ENCODE data around the gene MARF1. TPM values are rescaled to one million over a fixed set of nuclear protein-coding genes. Genes with fewer than 3 reads are reported as not detected.
A peak's percentile ranks its signal among the peaks of the same experiment; 100 is the strongest.
"Not testable (repeated sequence)": the region's sequence is repeated elsewhere in the genome, so short reads cannot be mapped to it uniquely, and the experiment has no call there.

MARF1 gene, protein sequence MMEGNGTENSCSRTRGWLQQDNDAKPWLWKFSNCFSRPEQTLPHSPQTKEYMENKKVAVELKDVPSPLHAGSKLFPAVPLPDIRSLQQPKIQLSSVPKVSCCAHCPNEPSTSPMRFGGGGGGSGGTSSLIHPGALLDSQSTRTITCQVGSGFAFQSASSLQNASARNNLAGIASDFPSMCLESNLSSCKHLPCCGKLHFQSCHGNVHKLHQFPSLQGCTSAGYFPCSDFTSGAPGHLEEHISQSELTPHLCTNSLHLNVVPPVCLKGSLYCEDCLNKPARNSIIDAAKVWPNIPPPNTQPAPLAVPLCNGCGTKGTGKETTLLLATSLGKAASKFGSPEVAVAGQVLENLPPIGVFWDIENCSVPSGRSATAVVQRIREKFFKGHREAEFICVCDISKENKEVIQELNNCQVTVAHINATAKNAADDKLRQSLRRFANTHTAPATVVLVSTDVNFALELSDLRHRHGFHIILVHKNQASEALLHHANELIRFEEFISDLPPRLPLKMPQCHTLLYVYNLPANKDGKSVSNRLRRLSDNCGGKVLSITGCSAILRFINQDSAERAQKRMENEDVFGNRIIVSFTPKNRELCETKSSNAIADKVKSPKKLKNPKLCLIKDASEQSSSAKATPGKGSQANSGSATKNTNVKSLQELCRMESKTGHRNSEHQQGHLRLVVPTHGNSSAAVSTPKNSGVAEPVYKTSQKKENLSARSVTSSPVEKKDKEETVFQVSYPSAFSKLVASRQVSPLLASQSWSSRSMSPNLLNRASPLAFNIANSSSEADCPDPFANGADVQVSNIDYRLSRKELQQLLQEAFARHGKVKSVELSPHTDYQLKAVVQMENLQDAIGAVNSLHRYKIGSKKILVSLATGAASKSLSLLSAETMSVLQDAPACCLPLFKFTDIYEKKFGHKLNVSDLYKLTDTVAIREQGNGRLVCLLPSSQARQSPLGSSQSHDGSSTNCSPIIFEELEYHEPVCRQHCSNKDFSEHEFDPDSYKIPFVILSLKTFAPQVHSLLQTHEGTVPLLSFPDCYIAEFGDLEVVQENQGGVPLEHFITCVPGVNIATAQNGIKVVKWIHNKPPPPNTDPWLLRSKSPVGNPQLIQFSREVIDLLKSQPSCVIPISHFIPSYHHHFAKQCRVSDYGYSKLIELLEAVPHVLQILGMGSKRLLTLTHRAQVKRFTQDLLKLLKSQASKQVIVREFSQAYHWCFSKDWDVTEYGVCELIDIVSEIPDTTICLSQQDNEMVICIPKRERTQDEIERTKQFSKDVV (N-terminal part only)
- total RNA-seq (2021) (71.6 and 75.9 TPM in 2 replicates), Bru-seq, nascent RNA (percentile 76 among the genes with signal in this experiment), BruChase-seq, experiment 1, labeled RNA remaining after a 2-hour chase (percentile 86 among the genes with signal in this experiment), BruChase-seq, experiment 2, labeled RNA remaining after a 6-hour chase (percentile 88 among the genes with signal in this experiment)
- long read RNA-seq, partial matches to known transcripts: 3 of 9 reads
- long read RNA-seq, other reads (novel, unspliced or antisense): 3 of 9 reads

DNA sequence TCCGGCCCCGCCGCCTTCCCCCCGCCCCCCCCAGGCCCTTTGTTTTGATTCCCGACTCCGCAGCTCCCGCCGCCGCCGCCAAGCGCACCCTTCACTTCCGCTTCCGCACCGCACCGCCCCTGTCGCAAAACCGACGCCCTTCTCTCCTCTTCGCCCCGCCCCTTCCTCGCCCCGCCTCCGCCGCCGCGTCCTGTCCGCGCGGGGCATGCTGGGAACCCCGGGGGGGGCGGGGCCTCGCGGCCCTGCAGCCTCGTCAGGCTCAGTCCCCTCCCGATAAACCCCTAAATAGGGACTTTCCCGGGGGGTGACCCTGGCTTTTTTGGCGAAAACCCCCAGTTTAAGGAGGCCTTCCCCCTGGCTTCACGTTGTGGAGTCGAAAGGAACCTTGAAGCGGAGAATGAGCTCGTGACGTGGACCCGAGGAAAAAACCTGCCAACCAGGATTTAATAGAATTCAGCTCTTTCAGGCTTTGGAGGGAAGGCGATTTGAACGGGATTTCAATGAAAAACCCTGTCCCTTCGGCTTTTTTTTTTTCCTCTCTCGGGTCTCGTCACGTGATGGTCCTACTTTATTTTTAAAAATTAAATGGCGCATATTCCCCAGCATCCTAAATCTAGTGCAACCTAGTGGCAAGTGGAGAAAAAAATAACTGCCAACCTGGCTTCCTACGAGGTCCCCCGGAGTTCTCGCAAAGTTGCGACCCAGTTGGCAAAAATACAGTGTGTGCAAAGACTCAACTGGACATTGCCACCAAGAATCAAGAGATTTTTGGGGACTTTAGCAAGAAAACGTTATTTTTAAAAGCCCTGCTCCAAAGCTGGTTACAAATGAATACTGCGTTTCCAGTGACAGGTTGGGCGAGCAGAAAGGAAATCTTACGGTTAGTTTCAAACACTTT, at the start of gene MARF1:
Gene MARF1, minus strand, starts transcription at position 107 of the 898 bp plus-strand sequence. CDS start 3,921 bp downstream, outside the sequence.
- intact Hi-C loops (cut with micrococcal nuclease; ENCODE audit: unreplicated experiment): no loop called here

DNA sequence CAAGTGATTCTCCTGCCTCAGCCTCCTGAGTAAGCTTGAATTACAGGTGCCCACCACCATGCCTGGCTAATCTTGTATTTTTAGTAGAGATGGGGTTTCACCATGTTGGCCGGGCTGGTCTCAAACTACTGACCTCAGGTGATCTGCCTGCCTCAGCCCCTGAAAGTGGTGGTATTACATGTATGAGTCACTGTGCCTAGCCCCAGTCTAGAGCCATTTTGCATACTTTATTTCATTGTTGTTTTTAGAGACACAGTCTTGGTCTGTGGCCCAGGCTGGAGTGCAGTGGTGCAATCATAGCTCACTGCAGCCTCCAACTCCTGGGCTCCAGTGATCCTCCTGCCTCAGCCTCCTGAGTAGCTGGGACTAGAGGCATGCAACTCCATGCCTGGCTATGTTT, 49.6 kb upstream of the MARF1 start:
- BruUV-seq (replicated peaks); H3K4me1 ChIP-seq (ENCODE audit: insufficient read depth, low read length, poor library complexity, severe bottlenecking); intact Hi-C loops (cut with micrococcal nuclease; ENCODE audit: unreplicated experiment); H3K27me3 ChIP-seq (replicated peaks; ENCODE audit: insufficient read depth, low read depth, low read length, poor library complexity); H3K4me3 ChIP-seq (ENCODE audit: low read depth, low read length, poor library complexity, severe bottlenecking); H3K9me3 ChIP-seq (ENCODE audit: low read depth, low read length, poor library complexity, severe bottlenecking); H3K27ac ChIP-seq (ENCODE audit: low read depth, low read length, poor library complexity, severe bottlenecking); DNase-seq (ENCODE audit: low spot score); CTCF ChIA-PET: not testable (repeated sequence)
- peaks cover 85% of the 10 kb centered on the region for H3K36me3 ChIP-seq (ENCODE audit: insufficient read depth, low read length, poor library complexity, severe bottlenecking)
- POLR2A ChIA-PET (ENCODE audit: low non-redundant PET): interaction anchor here (0.5 kb wide), 1 partner anchor 10 kb away, joined by 3 read pairs; no protein-coding TSS in a partner anchor

More for the DNA sequence above, at the start of gene MARF1:
- H3K4me3 ChIP-seq (ENCODE audit: low read depth, low read length, poor library complexity, severe bottlenecking): peak within 1 kb of the TSS; percentile 58
- H3K27ac ChIP-seq (ENCODE audit: low read depth, low read length, poor library complexity, severe bottlenecking): peak within 1 kb of the TSS; percentile 96
- ChIA-PET CTCF (interaction anchor here (0.5 kb wide), 1 partner anchor 8 kb away, joined by 9 read pairs; no protein-coding TSS in a partner anchor), POLR2A (ENCODE audit: low non-redundant PET) (no interaction called here)
- H3K27me3 ChIP-seq (replicated peaks; ENCODE audit: insufficient read depth, low read depth, low read length, poor library complexity): no peaks in the 10 kb centered on the region
- peak; percentile 97 for DNase-seq (ENCODE audit: low spot score)
- BruUV-seq (replicated peaks): TSS peak; percentile 92
- H3K36me3 ChIP-seq (ENCODE audit: insufficient read depth, low read length, poor library complexity, severe bottlenecking): peaks cover 10% of the 10 kb centered on the region
- H3K4me1 ChIP-seq (ENCODE audit: insufficient read depth, low read length, poor library complexity, severe bottlenecking): peaks cover 24% of the 10 kb centered on the region
- H3K9me3 ChIP-seq (ENCODE audit: low read depth, low read length, poor library complexity, severe bottlenecking): no peaks in the 10 kb centered on the region
- TF ChIP-seq, protein P1, sequence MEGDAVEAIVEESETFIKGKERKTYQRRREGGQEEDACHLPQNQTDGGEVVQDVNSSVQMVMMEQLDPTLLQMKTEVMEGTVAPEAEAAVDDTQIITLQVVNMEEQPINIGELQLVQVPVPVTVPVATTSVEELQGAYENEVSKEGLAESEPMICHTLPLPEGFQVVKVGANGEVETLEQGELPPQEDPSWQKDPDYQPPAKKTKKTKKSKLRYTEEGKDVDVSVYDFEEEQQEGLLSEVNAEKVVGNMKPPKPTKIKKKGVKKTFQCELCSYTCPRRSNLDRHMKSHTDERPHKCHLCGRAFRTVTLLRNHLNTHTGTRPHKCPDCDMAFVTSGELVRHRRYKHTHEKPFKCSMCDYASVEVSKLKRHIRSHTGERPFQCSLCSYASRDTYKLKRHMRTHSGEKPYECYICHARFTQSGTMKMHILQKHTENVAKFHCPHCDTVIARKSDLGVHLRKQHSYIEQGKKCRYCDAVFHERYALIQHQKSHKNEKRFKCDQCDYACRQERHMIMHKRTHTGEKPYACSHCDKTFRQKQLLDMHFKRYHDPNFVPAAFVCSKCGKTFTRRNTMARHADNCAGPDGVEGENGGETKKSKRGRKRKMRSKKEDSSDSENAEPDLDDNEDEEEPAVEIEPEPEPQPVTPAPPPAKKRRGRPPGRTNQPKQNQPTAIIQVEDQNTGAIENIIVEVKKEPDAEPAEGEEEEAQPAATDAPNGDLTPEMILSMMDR (conservative IDR thresholded peaks at IDR 0.05; ENCODE audit: low read depth, low read length): peak; percentile 53
- TF ChIP-seq EZH2 (IDR thresholded peaks at IDR 0.05; ENCODE audit: borderline replicate concordance, low read depth, low read length, poor library complexity, severe bottlenecking): no peak

DNA sequence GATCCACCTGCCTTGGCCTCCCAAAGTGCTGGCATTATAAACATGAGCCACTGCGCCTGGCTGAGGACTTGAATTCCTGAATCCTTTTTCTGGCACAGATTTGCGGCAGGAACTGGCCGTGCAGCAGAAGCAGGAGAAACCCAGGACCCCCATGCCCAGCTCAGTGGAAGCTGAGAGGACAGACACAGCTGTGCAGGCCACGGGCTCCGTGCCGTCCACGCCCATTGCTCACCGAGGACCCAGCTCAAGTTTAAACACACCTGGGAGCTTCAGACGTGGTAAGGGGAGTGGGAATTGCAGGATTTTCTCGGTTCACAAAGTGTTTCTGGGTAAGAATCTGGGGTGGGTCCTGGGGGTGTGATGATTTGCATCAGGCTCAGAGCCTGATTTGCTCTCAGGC, 48.1 kb upstream of the MARF1 start:
- CTCF ChIA-PET: no interaction called here
- BruUV-seq (replicated peaks): no TSS peak
- POLR2A ChIA-PET (ENCODE audit: low non-redundant PET): interaction anchor here (0.6 kb wide), 1 partner anchor 26 kb away, joined by 7 read pairs; no protein-coding TSS in a partner anchor
- intact Hi-C loops (cut with micrococcal nuclease; ENCODE audit: unreplicated experiment): no loop called here
- TF ChIP-seq EZH2 (IDR thresholded peaks at IDR 0.05; ENCODE audit: borderline replicate concordance, low read depth, low read length, poor library complexity, severe bottlenecking): no peak
- TF ChIP-seq, protein P1 (conservative IDR thresholded peaks at IDR 0.05; ENCODE audit: low read depth, low read length): no peak
- H3K9me3 ChIP-seq (ENCODE audit: low read depth, low read length, poor library complexity, severe bottlenecking): no peaks in the 10 kb centered on the region
- no peak for DNase-seq (ENCODE audit: low spot score)
- H3K4me3 ChIP-seq (ENCODE audit: low read depth, low read length, poor library complexity, severe bottlenecking): no peak overlapping the region
- H3K4me1 ChIP-seq (ENCODE audit: insufficient read depth, low read length, poor library complexity, severe bottlenecking): no peaks in the 10 kb centered on the region
- H3K27ac ChIP-seq (ENCODE audit: low read depth, low read length, poor library complexity, severe bottlenecking): no peak overlapping the region
- H3K27me3 ChIP-seq (replicated peaks; ENCODE audit: insufficient read depth, low read depth, low read length, poor library complexity): no peaks in the 10 kb centered on the region
- H3K36me3 ChIP-seq (ENCODE audit: insufficient read depth, low read length, poor library complexity, severe bottlenecking): peaks cover 76% of the 10 kb centered on the region
